ENCODE measurements around the gene PLEKHG4.

DNA sequence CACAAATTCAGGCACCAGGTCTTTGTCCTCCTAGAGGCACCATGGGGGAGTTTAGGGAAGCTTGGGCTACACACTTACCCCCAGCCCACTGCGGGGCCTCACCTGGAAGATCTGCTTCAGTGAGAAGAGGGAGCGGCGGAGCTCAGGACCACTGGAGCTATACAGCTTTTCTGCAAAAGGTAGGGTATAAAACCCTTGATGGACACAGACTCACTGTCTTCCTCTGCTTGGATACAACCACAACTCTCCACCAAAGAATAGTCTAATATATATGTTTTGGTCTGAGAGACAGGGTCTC is 41.1 kb upstream of the PLEKHG4 start:
- TF ChIP-seq MAFK (IDR thresholded peaks at IDR 0.05; ENCODE audit: low read length): no peak
- TF ChIP-seq, protein P1, sequence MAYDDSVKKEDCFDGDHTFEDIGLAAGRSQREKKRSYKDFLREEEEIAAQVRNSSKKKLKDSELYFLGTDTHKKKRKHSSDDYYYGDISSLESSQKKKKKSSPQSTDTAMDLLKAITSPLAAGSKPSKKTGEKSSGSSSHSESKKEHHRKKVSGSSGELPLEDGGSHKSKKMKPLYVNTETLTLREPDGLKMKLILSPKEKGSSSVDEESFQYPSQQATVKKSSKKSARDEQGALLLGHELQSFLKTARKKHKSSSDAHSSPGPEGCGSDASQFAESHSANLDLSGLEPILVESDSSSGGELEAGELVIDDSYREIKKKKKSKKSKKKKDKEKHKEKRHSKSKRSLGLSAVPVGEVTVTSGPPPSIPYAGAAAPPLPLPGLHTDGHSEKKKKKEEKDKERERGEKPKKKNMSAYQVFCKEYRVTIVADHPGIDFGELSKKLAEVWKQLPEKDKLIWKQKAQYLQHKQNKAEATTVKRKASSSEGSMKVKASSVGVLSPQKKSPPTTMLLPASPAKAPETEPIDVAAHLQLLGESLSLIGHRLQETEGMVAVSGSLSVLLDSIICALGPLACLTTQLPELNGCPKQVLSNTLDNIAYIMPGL (CRISPR knock-in tag; IDR thresholded peaks at IDR 0.05): no peak
- TF ChIP-seq GABPA (tag; conservative IDR thresholded peaks at IDR 0.05; ENCODE audit: low read depth): no peak
- TF ChIP-seq RFX5 (IDR thresholded peaks at IDR 0.05; ENCODE audit: low read depth, low read length): no peak
- no peak for TF ChIP-seq ZNF785 (CRISPR knock-in tag; IDR thresholded peaks at IDR 0.05)
- no peak for TF ChIP-seq MYC (IDR thresholded peaks at IDR 0.05; ENCODE audit: low read depth, low read length)
- TF ChIP-seq MYC (CRISPR knock-in tag; IDR thresholded peaks at IDR 0.05; ENCODE audit: borderline replicate concordance, low read depth): no peak
- TF ChIP-seq, protein P2, sequence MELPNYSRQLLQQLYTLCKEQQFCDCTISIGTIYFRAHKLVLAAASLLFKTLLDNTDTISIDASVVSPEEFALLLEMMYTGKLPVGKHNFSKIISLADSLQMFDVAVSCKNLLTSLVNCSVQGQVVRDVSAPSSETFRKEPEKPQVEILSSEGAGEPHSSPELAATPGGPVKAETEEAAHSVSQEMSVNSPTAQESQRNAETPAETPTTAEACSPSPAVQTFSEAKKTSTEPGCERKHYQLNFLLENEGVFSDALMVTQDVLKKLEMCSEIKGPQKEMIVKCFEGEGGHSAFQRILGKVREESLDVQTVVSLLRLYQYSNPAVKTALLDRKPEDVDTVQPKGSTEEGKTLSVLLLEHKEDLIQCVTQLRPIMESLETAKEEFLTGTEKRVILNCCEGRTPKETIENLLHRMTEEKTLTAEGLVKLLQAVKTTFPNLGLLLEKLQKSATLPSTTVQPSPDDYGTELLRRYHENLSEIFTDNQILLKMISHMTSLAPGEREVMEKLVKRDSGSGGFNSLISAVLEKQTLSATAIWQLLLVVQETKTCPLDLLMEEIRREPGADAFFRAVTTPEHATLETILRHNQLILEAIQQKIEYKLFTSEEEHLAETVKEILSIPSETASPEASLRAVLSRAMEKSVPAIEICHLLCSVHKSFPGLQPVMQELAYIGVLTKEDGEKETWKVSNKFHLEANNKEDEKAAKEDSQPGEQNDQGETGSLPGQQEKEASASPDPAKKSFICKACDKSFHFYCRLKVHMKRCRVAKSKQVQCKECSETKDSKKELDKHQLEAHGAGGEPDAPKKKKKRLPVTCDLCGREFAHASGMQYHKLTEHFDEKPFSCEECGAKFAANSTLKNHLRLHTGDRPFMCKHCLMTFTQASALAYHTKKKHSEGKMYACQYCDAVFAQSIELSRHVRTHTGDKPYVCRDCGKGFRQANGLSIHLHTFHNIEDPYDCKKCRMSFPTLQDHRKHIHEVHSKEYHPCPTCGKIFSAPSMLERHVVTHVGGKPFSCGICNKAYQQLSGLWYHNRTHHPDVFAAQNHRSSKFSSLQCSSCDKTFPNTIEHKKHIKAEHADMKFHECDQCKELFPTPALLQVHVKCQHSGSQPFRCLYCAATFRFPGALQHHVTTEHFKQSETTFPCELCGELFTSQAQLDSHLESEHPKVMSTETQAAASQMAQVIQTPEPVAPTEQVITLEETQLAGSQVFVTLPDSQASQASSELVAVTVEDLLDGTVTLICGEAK (IDR thresholded peaks at IDR 0.05): no peak
- TF ChIP-seq, protein P2 (CRISPR knock-in tag; IDR thresholded peaks at IDR 0.05): no peak
- no peak for TF ChIP-seq CREB1 (IDR thresholded peaks at IDR 0.05)
- TF ChIP-seq CREB1 (CRISPR knock-in tag; IDR thresholded peaks at IDR 0.05): no peak
- no peak for TF ChIP-seq HDGF (IDR thresholded peaks at IDR 0.05)
- no peak for TF ChIP-seq ZBTB8A (IDR thresholded peaks at IDR 0.05; ENCODE audit: partially characterized antibody)
- no peak for TF ChIP-seq CEBPG (CRISPR knock-in tag; IDR thresholded peaks at IDR 0.05)
- no peak for TF ChIP-seq CEBPG (tag; conservative IDR thresholded peaks at IDR 0.05 in 1 of 2, IDR thresholded peaks at IDR 0.05 in 1 of 2)
- TF ChIP-seq, protein P3, sequence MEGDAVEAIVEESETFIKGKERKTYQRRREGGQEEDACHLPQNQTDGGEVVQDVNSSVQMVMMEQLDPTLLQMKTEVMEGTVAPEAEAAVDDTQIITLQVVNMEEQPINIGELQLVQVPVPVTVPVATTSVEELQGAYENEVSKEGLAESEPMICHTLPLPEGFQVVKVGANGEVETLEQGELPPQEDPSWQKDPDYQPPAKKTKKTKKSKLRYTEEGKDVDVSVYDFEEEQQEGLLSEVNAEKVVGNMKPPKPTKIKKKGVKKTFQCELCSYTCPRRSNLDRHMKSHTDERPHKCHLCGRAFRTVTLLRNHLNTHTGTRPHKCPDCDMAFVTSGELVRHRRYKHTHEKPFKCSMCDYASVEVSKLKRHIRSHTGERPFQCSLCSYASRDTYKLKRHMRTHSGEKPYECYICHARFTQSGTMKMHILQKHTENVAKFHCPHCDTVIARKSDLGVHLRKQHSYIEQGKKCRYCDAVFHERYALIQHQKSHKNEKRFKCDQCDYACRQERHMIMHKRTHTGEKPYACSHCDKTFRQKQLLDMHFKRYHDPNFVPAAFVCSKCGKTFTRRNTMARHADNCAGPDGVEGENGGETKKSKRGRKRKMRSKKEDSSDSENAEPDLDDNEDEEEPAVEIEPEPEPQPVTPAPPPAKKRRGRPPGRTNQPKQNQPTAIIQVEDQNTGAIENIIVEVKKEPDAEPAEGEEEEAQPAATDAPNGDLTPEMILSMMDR (IDR thresholded peaks at IDR 0.05 in 2 of 3, conservative IDR thresholded peaks at IDR 0.05 in 1 of 3; ENCODE audit: insufficient read depth in 2 of 3, low read depth in 1 of 3, low read length in 3 of 3): no peak
- TF ChIP-seq, protein P4, sequence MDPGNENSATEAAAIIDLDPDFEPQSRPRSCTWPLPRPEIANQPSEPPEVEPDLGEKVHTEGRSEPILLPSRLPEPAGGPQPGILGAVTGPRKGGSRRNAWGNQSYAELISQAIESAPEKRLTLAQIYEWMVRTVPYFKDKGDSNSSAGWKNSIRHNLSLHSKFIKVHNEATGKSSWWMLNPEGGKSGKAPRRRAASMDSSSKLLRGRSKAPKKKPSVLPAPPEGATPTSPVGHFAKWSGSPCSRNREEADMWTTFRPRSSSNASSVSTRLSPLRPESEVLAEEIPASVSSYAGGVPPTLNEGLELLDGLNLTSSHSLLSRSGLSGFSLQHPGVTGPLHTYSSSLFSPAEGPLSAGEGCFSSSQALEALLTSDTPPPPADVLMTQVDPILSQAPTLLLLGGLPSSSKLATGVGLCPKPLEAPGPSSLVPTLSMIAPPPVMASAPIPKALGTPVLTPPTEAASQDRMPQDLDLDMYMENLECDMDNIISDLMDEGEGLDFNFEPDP (CRISPR knock-in tag; IDR thresholded peaks at IDR 0.05): no peak
